Lung microvascular endothelial cell (primary cell): ENCODE measurements around the gene ATP6AP2. TPM values are rescaled to one million over a fixed set of nuclear protein-coding genes. Genes with fewer than 3 reads are reported as not detected.

Experiments
- DNase-seq, 2 donors: peaks; one replicate each; pipeline versions ENCODE4 v3.0.0 to v3.0.0-alpha.2; 2010; ENCODE audit warnings: low read depth in 2 of 2
- total RNA-seq: library from RNA; depleted of rRNA; stranded (reverse); fragments of >200 nt; gene quantifications from 2 replicates; pipeline ENCODE4 v1.2.1, GENCODE V29; 2014

ATP6AP2 gene
- total RNA-seq, 1 donor from 2014 or later, result 94.2 TPM

- peak; percentile 37 to 39 for DNase-seq
Measured at GRCh38 chrX:40644176-40644575, 63.4 kb downstream of the ATP6AP2 start.

DNA sequence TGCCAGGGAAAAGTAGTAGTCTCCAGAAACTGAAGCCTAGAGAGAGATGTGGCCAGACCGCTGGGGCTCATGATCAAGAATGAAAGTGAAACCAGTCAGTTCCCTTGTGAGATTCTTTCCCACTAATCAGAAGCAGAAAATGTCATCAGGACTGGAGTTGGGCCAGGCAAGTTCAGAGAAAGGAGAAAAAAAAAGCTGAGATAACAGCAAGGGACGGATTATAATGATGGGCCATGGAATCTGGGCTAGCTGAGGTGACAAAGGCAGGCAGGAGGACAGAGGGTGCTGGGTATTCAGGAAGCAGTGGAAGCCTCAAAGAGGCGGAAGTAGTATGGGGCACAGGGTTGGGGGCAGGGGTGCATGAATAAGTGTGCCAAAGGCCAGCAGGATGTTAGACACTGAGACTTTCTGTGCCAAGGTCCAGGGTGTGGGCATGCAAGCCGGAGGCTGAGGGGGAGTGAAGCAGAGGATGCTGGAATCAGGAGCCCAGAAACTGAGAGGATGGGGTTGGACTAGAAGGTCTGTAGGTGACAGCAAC lies 64.1 kb downstream of the ATP6AP2 start:
- peak; percentile 67 to 76 for DNase-seq

GRCh38 chrX:40646489-40647306 lies 65.9 kb downstream of the ATP6AP2 start:
- DNase-seq, result peak; percentile 17 to 42

- peak; percentile 89 to 90 for DNase-seq
Measured at GRCh38 chrX:40647307-40648197, 66.8 kb downstream of the ATP6AP2 start, which contains the start of gene CXorf38. Gene CXorf38, minus strand, starts transcription at chrX:40647561. Its CDS starts 41 bp downstream, at chrX:40647520.

GRCh38 chrX:40651620-40652223 lies 71.0 kb downstream of the ATP6AP2 start:
- DNase-seq, result peak; percentile 68 to 85

GRCh38 chrX:40652664-40653063 lies 71.9 kb downstream of the ATP6AP2 start:
- no peak for DNase-seq

GRCh38 chrX:40653535-40653934 lies 72.8 kb downstream of the ATP6AP2 start:
- DNase-seq, result no peak

Other genes starting within 250 kb of the ATP6AP2 start
- gene MPC1L, start 42.5 kb downstream of the ATP6AP2 start, total RNA-seq, result not detected in 2 replicates
- gene CXorf38, start 66.6 kb downstream of the ATP6AP2 start, total RNA-seq, result 8.1 and 11.1 TPM in 2 replicates
- gene MED14, start 154.6 kb downstream of the ATP6AP2 start, total RNA-seq, result 13.3 and 14.1 TPM in 2 replicates